Cardiac muscle cell (in vitro differentiated cells and primary cell): ENCODE results near the gene USP6NL. TPM values are rescaled to one million over a fixed set of nuclear protein-coding genes. Genes with fewer than 3 reads are reported as not detected.

Source experiments
- DNase-seq, 2 donors: peaks; one replicate each; pipeline versions ENCODE4 v3.0.0 to v3.0.0-alpha.2; 2010 to 2017; ENCODE audit warnings: low read depth in 1 of 2, low spot score in 1 of 2
- H3K27ac ChIP-seq: fragments of 200-600 bp; sonication (generic); 2 replicates; pipeline ENCODE4 v1.5.1; 2016
- H3K27me3 ChIP-seq: fragments of 200-600 bp; sonication (generic); 2 replicates; pipeline ENCODE4 v1.6.0; 2016; ENCODE audit warnings: control low read depth
- H3K36me3 ChIP-seq: fragments of 200-600 bp; sonication (generic); 2 replicates; pipeline ENCODE4 v1.5.1; 2016; ENCODE audit warnings: control low read depth
- H3K4me1 ChIP-seq: fragments of 200-600 bp; sonication (generic); 2 replicates; pipeline ENCODE4 v1.8.1; 2017; ENCODE audit warnings: low read depth, mild to moderate bottlenecking, mixed run types
- H3K4me3 ChIP-seq: fragments of 200-600 bp; sonication (generic); 2 replicates; pipeline ENCODE4 v1.5.1; 2016; ENCODE audit warnings: mild to moderate bottlenecking
- H3K9me3 ChIP-seq: fragments of 200-600 bp; sonication (generic); 2 replicates; pipeline ENCODE4 v1.5.1; 2017; ENCODE audit warnings: low read depth, mild to moderate bottlenecking, control low read depth
- CTCF ChIP-seq: IDR thresholded peaks from 2 replicates; pipeline ENCODE4 v1.5.1; 2012; ENCODE audit warnings: low read depth, mild to moderate bottlenecking, low read length
- polyA plus RNA-seq: library from polyadenylated mRNA; unstranded; fragments of >200 nt; fragmentation: Nextera tagmentation; extraction: Ambion mirVana; gene quantifications from 2 replicates; pipeline ENCODE4 v1.2.1, GENCODE V29; 2016
- total RNA-seq: library from RNA; depleted of rRNA; stranded (reverse); fragments of >200 nt; gene quantifications from 2 replicates; pipeline ENCODE4 v1.2.3, GENCODE V29; 2016

USP6NL gene
- total and polyA plus RNA-seq, 2 experiments from 2014 or later: 13.6 to 25.4 TPM

- no peaks in the 10 kb centered on the region for H3K27me3 ChIP-seq
Observed at GRCh38 chr10:11510736-11511135, 100.7 kb downstream of the USP6NL start.

GRCh38 chr10:11510281-11510680 is 101.2 kb downstream of the USP6NL start:
- H3K27me3 ChIP-seq: no peaks in the 10 kb centered on the region
- TF ChIP-seq CTCF: no peak
- H3K36me3 ChIP-seq: no peaks in the 10 kb centered on the region
- H3K27ac ChIP-seq: no peak overlapping the region
- DNase-seq: no peak
- no peaks in the 10 kb centered on the region for H3K9me3 ChIP-seq
- H3K4me1 ChIP-seq: peaks cover 3% of the 10 kb centered on the region
- H3K4me3 ChIP-seq: no peak overlapping the region

More at GRCh38 chr10:11510736-11511135, 100.7 kb downstream of the USP6NL start:
- no peaks in the 10 kb centered on the region for H3K9me3 ChIP-seq
- H3K36me3 ChIP-seq: no peaks in the 10 kb centered on the region
- no peak overlapping the region for H3K27ac ChIP-seq
- no peak for TF ChIP-seq CTCF
- no peak overlapping the region for H3K4me3 ChIP-seq
- no peak for DNase-seq
- peaks cover 6% of the 10 kb centered on the region for H3K4me1 ChIP-seq

GRCh38 chr10:11509036-11509435 is 102.4 kb downstream of the USP6NL start:
- H3K27ac ChIP-seq: peak overlapping the region; percentile 69
- H3K9me3 ChIP-seq: no peaks in the 10 kb centered on the region
- TF ChIP-seq CTCF: no peak
- no peaks in the 10 kb centered on the region for H3K27me3 ChIP-seq
- H3K36me3 ChIP-seq: no peaks in the 10 kb centered on the region
- H3K4me3 ChIP-seq: no peak overlapping the region
- DNase-seq: peak in 1 of 2 donors; percentile 54
- H3K4me1 ChIP-seq: peaks cover 4% of the 10 kb centered on the region

- Histone ChIP-seq H3K36me3 (no peaks in the 10 kb centered on the region), H3K4me1 (peaks cover 4% of the 10 kb centered on the region), H3K27me3 (no peaks in the 10 kb centered on the region), H3K9me3 (no peaks in the 10 kb centered on the region), H3K27ac (no peak overlapping the region), H3K4me3 (no peak overlapping the region)
- DNase-seq: peak in 1 of 2 donors; percentile 25
- TF ChIP-seq CTCF: no peak
Observed at GRCh38 chr10:11506247-11506789, 105.1 kb downstream of the USP6NL start.

GRCh38 chr10:11505639-11506038 is 105.8 kb downstream of the USP6NL start:
- H3K36me3 ChIP-seq: no peaks in the 10 kb centered on the region
- no peak for TF ChIP-seq CTCF
- no peaks in the 10 kb centered on the region for H3K27me3 ChIP-seq
- DNase-seq: no peak
- peaks cover 4% of the 10 kb centered on the region for H3K4me1 ChIP-seq
- H3K9me3 ChIP-seq: no peaks in the 10 kb centered on the region
- no peak overlapping the region for H3K27ac ChIP-seq
- H3K4me3 ChIP-seq: no peak overlapping the region
